NCI-H2196 (cell line): ENCODE data around the gene POU3F3.

ENCODE experiments used
- DNase-seq: peaks from one replicate; lab custom pipeline; 2025; ENCODE audit not compliant: unreplicated experiment; lab: John Stamatoyannopoulos, UW

Gene POU3F3

DNA sequence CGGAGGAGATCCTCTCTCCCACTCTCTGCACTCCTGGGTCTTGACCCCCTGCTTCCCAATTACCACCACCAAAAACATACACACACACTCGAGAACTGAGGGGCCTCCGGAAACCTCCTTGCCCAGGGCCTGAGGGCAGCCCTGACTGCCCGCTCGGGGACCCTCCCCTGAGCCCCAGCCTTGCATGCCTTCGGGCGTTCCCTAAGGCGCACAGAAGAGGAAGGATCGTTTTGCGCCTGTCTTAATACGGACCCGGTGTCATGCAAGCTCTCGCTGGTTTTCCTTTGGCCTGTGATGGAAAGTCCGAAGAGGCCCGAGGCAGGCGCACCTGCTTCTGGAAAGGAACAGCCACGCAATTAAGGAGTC lies 19.8 kb downstream of the POU3F3 start:
- DNase-seq, result no peak

DNA sequence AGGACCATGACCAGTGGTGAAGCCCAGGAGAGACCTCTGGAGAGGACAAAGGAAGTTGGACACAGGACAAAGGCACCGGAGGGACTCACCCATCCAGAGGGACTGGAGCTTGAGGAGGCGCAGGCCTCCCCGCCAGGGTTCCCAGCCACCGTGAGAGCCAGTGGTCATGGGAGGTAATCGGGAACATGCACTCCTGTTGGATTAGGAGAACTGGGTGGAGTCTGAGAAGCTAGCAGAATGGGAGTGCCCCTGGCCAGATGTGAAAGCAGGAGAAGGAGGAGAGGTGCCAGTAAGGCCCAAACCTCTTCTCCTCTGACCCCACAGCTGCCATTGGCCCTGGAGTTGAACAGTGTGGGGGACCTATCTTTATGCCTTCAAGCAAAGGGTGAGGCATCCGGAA lies 20.3 kb downstream of the POU3F3 start:
- no peak for DNase-seq

GRCh38 chr2:104875262-104875661 lies 21.3 kb downstream of the POU3F3 start:
- DNase-seq, result no peak

GRCh38 chr2:104876606-104877570 lies 23.0 kb downstream of the POU3F3 start:
- DNase-seq, result no peak

GRCh38 chr2:104878863-104879512 lies 25.1 kb downstream of the POU3F3 start:
- no peak for DNase-seq

- no peak for DNase-seq
These were observed 26.2 kb downstream of the POU3F3 start for GRCh38 chr2:104880076-104880475.

- no peak for DNase-seq
These were observed 29.4 kb downstream of the POU3F3 start for GRCh38 chr2:104883357-104883756.

- no peak for DNase-seq
These were observed 31.3 kb downstream of the POU3F3 start for GRCh38 chr2:104885119-104885782.

GRCh38 chr2:104887676-104888075 lies 33.8 kb downstream of the POU3F3 start:
- DNase-seq, result no peak

- DNase-seq, result no peak
These were observed 34.8 kb downstream of the POU3F3 start for GRCh38 chr2:104888489-104889258.

GRCh38 chr2:104889291-104889959 lies 35.5 kb downstream of the POU3F3 start:
- DNase-seq, result no peak

- no peak for DNase-seq
These were observed 36.2 kb downstream of the POU3F3 start for GRCh38 chr2:104889960-104890684.

DNA sequence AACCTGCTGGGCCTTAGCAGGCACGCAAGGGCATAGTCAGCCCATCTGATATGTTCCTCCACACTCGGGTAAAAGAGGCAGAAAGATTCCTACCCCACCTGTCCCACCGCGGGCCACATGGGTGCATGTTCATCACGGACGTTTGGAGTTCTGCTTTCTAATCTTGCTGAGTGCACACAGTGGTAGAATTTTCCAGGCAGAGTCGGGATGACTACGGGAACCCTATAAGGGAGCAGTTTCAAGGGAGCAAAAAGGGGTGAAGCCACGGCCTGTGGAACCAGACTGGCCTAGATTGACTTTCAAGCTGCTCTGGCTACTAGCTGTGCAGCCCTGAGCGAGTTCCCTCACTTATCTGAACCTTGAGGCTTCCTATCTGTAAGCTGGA lies 36.8 kb downstream of the POU3F3 start:
- DNase-seq, result no peak

GRCh38 chr2:104891145-104891544 lies 37.2 kb downstream of the POU3F3 start:
- no peak for DNase-seq

DNA sequence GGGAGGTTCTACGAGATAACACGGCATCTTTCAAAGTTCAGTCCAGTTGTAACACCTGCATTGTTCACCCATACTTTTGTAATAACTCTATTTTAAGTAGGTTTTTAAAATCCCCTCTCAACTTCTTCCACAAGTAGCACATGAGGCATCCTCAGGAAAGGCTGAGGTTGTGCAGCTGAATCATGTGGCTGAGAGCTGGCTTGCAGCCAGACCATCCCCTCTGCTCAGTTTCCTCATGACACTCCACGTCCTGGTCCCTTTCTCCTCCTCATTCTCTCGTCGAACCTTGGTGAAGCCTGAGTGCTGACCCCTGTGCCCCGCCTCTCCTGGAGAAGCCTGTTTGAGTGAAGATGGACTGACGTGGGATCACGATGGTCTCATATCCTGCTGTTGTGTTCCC lies 42.5 kb downstream of the POU3F3 start:
- no peak for DNase-seq

DNA sequence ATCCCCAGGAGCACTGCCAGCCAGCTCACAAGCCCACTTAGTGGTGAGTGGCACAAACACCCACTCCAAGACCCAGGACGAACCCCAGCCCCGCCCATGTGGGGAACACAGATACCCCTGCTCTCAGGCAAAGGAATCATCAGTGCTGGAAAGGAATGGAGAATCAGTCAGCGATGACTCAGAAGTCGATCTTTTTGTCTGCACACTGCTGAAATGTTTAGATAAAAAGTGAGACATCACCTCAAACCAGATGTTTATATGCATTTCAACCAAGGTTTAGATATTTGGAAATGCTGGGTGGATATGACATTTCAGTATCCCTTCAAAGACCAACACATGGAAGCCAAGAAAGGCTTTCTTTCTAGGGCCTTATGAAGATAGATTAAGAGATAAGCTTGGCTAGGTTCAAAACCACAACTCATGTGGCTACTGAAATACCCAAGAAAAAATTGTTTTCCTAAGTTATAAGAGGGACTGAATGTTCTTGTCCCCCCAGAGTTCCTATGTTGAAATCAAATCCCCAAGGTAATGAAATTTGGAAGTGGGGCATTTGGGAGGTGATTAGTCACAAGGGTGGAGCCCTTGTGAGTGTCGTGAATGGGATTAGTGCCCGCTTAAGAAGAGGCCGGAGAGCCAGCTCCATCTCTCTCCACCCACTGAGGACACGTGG lies 43.7 kb downstream of the POU3F3 start:
- DNase-seq, result no peak

DNA sequence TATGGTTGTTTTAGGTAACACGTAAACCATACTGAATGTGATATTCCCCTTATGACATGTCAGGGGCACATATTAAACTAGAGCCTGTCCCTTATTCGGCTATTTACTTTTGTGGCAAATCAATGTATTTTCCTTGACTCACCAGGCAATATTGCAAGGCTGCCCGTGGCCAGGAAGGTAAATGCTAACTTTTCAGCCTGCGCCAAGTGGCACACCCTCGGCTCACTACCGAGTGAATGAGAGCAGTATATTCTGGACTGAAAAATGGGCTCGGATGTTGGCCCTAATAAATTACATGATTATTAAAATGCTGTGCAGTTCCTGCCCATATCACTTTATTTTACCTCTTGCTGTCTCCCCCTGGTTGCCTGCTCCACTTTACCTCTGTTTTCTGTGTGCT lies 46.7 kb downstream of the POU3F3 start:
- DNase-seq, result no peak

- no peak for DNase-seq
These were observed 47.3 kb downstream of the POU3F3 start for GRCh38 chr2:104901037-104901881.
